Kidney glomerular epithelial cell (primary cell): ENCODE data around the gene GPR61.

Experiments
- DNase-seq: peaks from one replicate; lab custom pipeline; 2025; lab: John Stamatoyannopoulos, UW

The GPR61 gene, protein sequence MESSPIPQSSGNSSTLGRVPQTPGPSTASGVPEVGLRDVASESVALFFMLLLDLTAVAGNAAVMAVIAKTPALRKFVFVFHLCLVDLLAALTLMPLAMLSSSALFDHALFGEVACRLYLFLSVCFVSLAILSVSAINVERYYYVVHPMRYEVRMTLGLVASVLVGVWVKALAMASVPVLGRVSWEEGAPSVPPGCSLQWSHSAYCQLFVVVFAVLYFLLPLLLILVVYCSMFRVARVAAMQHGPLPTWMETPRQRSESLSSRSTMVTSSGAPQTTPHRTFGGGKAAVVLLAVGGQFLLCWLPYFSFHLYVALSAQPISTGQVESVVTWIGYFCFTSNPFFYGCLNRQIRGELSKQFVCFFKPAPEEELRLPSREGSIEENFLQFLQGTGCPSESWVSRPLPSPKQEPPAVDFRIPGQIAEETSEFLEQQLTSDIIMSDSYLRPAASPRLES

DNA sequence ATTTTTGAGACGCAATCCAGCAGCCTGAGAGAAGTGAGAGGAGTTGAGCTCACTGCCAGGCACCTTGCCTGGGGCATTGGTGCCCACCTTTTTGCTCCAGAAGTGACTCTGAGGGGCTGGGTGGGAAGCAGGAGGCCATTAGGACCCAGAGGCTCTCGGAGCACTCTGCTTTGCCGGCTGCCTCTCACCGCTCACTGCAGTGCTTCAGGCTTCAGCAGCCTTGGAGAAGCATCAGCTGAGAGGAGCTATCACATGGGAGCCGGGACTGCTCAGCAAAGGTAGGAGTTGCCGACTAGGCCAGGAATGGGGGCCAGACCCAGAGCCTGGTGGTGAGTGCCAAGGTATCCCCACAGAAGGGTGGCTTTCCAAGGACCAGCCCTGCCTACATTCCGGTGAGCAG is at the start of gene GPR61:
GPR61 (plus strand) TSS at position 197 of the 400 bp plus-strand sequence. CDS start 3,151 bp downstream, outside the sequence.
- DNase-seq: no peak

DNA sequence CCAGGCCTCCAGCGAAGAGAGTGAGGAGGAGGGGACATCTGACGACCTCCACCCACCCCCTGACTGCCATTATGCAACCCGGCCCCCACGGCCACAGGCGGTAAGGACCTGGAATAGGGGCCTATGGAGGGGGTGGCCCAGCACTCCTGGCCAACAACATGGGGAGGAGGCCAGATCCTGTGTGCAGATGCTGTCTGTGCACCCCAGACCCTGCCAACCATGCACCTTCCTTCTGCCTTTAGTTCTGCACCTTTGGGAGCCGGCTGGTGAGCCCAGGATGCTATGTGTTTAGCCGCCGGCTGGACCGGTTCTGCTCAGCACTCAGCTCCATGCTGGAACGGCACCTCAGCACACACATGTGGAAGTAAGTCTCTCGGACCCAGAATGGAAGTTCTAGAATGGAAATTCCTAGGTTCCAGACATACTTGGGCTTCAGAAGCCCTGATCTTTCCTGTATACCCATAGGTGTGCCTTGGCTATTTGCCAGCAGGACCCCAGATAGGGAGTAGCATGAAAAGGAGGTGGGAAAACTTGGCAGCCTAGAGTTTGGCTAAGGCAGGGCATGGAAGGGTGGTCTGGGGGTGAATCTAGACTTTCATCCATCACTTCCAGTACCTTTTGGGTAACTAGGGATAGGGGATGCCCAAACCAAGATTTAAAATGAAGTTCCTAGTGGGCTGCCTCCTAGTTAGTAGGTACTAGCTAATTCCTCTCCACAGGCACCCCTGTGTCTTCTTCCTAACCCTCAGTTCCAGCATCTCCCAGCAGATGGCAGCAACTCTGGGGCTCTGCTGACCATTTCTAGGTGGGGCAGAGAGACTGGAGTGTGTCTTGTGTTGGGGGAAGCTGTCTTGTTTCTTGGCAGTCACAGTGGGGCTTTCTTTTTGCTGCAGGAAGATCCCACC is 49.4 kb upstream of the GPR61 start:
- DNase-seq: peak; percentile 55

DNA sequence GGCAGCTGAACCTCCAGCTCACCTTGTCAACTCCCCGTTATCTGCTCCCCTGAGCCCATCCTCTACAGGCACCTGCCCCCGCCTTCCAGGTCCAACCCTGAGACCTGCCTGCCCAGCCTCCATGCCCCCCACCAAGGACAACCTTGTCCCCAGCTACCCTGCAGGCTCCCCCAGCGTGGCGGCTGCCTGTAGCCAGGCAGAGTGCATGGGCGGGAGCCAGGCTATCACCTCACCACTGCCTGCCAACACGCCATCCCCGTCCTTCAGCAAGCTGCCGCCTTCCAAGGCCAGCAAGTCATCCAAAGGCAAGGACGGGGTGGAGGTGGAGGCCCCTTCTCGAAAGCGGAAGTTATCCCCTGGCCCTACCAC is 48.8 kb upstream of the GPR61 start:
- DNase-seq: no peak

DNA sequence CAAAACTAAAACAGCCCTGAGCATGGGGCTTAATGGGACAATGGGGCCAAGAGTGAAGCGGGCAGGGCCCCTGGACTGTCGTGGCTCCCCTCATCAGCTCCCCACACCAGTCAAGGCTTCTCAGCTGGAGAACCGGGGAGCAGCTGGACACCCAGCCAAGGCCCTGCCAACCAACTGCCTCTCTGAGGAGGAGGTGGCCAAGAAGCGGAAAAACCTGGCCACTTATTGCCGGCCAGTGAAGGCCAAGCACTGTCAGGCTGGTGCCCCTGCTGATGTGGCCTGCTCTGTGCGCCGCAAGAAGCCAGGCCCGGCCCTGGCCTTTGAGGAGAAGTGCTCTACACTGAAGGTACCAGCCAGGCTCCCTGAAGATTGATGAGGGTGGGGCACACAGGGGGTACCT is 48.3 kb upstream of the GPR61 start:
- DNase-seq: no peak

DNA sequence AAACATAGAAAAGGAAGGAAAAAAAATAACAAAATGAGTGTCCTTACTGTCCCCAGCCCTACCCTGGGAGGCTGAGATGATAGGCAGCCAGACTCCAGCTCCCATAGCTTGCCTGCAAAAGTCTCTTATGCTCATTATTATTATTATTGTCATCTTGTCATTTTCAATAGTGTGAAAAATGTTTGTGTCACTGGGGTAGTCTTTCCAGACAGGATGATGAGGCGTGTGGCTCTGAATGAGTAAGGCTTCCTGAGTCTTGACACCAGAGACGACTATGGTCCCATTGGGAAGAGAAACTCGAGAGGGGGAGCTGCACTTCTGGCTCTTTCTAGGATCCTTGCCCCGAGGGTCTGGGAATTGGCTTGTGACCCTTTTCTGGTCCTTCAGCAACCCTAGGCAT is 46.9 kb upstream of the GPR61 start:
- no peak for DNase-seq

DNA sequence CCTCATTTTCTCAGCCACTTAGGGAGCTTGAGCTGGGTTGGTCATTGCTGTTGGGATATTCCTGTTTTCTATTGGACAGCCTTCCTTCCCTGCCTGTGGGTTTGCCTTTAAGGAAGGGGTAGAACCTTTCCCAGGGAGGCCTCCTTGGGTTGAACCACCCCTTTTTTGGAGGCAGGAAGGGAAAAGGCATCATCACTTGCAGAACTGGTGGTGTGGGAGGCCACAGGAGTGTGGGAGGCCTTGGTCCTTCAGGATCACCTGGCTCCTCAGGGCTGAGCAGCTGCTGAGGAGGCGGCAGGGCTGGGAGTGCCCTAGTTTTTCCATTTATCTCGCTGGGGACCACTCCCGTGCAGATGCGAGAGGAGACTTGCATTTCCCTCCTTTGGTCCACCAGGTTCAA is 46.4 kb upstream of the GPR61 start:
- DNase-seq: no peak

DNA sequence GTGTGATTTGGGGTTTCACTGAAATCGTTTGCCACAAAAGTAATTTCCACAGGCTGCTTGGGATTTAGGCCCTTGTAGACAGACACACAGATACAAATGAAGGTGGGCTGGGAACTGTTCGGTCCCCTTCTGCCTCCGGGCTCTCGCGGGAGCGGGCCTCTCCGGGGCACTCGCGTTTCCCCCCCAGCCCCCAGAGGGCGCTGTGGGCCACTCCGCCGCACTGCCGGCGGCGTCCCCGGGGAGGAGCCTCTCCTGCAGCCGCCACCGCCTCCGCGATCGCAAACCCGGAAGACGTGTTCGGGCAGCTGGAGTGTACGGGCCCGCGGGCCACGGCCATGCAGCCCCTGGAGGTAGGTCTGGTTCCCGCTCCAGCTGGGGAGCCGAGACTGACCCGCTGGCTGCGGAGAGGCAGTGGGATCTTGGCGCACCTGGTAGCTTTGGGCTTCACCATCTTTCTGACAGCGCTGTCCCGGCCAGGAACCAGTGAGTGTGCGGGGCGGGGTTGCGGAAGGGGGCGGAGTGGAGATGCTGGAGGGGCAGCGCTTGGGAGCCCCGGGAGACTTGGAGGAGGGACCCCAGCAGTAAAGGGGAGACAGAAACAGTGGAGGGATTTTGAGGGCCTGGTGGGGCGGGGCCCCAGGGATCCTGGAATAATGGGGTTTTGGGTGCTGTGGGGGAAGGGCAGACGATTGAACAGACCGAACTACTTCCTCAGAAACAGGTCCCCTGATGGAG is 45.7 kb upstream of the GPR61 start, which contains the start of gene CYB561D1:
CYB561D1 (plus strand) TSS at position 290 of the 735 bp plus-strand sequence; CDS start at position 336, 46 bp downstream.
- peak; percentile 87 for DNase-seq

DNA sequence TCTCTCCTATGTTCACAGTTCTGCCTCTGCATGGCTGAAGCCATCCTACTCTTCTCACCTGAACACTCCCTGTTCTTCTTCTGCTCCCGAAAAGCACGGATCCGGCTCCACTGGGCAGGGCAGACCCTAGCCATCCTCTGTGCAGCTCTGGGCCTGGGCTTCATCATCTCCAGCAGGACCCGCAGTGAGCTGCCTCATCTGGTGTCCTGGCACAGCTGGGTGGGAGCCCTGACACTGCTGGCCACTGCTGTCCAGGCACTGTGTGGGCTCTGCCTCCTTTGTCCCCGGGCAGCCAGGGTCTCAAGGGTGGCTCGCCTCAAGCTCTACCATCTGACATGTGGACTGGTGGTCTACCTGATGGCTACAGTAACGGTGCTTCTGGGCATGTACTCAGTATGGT is 43.9 kb upstream of the GPR61 start:
- no peak for DNase-seq

DNA sequence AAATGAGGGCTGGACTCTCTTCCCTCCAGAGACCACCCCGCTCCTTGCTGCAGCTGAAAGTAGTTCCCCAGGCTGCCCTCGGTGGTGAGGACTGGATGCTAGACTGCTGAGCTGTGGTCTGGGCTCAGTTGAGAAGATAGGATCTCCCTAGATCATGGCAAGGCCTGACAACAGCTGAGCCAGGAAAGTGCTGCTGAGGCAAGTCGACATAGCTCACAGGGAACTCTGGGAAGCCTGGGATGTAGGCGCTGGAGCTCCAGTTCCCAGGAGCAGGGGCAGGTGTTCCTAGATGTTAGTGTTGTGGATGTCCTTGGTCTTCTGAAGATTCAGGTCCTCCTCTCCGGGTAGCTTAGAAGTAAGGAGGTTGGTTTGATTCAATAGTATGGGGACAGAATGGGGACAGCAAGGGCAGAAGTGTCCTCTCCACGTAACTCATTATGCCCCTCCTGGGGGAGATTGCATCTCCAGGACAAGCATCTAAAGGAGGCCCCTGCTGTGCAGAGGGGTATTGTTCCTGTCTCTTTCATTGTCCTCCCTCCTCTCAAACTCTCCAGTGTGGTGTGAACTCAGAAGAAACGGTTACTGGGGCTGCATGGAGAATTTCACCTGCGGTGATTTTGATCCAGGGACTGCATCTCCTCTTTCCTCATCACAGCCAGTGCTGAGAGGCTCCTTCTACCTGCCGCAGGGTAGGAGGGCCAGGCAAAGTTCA is 42.1 kb upstream of the GPR61 start:
- no peak for DNase-seq

DNA sequence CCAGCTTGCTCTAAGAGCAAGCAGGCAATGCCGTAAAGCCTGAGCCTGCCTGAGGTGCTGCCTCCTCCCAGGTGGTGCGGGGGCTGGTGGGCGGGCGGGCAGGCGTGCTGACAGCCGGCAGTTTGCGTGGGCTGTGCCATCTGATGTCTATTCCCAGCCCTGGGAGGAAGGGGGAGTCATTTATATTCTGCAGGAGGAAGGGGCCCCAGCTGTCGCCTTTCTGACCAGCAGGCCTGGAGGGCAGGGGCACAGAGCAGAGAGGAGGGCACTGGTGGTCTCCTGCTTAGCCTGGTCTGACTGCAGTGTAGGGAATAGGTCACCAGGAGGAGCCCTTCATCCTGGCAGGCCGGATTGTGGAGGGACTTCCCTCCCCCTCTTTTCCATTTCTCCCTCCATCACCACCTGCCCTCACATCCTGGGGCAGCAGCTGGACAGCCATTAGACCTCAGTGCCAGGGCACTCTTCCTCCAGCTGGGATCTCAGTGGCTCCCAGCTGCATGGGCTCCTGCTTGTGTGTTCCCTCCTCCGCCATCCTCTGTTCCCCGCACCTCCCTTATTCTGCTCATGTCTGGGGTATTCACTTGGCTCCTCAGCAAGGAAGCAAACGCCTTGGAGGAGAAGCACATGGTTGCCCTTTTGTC is 41.4 kb upstream of the GPR61 start:
- DNase-seq: no peak

DNA sequence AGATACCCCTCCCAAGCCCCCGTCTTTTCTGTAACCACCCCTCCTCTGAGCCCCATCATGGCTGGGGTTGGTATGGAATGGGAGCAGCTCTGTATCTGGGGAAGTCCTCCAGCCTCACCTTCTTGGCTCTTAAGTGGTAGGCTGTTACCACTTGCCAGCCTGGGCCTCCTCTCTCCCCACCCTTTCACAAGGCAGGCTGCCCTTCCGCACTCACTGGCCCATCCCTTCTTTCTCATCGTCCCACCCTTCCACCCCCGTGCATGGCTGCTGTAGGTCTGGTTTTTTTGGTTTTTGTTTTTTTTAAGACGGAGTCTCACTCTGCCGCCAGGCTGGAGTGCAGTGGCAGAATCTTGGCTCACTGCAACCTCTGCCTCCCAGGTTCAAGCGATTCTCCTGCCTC is 40.6 kb upstream of the GPR61 start:
- no peak for DNase-seq

DNA sequence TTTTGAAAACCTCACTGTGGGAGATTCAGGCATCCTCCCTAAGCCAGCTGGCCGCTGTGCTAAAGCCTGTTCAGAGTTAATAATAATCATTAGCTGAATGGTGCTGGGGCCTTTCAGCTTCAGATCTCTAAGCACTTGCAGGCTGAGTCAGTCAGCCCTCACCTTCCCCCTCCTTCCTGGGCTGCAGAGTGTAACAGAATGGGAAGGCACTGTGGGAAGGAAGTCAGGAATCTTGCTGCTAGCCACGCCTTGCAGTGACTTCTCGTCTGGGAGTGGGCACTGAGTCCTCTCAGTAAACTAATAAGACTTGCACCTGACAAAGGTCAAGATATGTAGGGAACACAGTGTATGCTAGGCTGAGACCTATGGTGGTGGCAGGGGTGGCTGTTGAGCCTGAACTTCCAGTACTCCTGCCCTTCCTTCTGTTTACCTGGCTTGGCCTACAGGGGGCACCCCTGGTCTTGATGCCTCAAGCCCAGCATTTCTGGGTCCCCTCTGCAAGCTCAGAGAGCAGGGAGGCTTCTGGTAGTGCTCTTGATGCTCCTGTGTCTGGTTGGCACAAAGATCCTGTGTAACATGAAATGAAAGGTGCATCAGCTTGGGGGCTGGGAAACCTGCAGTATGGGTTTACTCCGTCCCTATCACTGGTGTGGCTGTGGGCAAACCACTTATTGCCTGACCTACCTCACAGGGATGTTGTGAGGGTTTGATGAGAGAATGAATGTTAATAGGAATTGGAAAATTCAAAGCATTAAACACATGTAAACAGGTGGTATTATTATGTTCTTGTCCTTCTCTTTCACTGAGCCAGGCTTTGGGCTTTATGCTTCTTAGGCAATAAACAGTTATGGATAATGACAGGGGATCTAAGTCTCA is 39.8 kb upstream of the GPR61 start:
- peak; percentile 87 for DNase-seq

DNA sequence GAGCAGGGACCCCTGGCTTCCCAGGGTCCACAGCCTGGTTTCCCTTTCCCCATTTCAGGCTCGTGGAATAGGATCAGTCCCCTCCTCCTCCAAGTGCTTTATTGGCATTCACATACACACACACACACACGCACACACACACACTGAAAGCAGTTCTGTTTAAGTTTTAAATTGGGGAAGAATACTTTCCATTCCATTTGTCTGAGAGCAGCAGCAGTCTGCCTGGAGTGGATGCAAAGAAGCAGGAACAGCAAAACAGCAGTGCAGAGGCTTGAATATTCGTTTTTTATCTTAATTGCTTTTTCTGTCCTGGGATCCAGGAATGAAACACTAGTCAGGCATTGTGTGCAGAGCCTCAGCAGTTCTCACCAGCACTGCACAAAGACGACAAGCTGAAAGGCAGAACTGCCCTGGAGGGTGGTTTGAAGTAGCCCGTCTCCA is 38.7 kb upstream of the GPR61 start:
- DNase-seq: no peak

DNA sequence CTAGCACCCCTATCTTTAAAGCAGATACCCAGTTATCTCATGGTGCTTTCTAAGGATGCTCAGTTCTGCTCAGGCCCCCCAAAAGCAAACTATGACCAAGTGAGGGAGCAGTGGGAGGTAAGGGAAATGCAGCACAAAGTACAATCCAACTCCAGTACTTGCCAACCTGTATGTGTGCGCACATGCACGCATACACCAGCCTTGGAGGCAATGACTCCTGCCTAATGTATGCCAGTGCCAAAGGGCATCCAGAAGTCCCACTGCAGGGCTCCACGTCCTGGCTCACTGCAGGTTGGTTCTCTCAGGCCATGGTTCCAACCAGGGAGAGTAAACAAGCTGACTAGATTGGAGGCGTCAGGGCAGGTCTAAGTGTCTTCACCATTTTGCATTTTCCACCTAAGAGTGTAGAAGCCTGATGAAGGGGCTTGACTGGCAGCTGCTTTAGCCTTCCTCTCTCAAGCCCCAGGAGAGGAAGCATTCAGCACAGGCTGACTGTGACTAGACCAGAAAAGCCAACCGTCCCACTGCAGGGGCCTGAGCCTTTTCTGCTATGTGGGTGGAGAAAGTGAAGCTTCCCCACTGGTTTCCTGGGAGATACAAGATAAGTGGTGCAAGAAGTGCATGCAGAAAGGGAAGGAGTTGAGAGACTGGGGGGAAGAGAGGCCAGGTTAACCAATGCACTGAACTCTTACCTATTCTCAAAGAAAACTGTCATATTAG is 37.9 kb upstream of the GPR61 start:
- no peak for DNase-seq

DNA sequence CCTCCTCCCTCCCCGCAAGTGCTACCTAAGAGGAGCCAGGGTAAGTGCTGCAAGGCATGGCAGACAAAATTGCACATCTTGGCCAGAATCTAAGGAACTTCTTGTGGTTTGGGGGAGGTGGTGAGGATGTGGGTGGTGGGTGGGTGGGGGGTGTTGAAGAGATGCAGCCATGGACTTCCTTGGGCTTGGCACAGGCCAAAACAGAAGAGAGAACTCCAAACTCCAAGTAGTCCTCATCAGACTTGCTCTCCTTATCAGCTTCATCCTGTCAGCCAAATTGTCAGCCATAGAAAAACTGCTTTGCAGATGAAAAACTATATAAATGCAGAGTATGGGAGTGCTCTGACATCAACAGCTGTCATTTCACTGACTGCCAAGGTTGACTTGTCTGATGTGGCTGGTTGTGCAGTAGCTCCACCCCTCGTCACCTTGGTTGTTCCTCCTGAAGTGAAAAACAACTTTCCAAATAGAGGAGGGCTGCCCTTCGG is 37.3 kb upstream of the GPR61 start:
- DNase-seq: no peak

DNA sequence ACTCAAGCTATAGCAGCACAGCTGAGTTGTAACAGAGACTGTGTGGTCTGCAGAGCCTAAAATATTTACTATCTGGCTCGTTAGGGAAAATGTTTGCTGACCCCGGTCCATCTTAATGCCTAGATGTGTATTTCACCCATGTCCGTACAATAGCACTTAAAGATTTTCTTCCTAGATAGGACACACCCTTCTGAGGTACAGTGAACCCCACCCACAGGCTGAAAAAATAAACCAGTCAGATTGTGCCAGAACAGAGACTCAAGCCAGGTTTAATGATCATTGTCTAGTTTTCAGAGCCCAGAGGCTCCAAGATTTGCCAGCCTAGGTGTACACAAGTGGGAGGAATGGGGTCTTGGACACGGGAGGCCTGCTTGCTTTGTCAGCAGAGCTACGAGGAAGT is 35.7 kb upstream of the GPR61 start:
- DNase-seq: no peak

DNA sequence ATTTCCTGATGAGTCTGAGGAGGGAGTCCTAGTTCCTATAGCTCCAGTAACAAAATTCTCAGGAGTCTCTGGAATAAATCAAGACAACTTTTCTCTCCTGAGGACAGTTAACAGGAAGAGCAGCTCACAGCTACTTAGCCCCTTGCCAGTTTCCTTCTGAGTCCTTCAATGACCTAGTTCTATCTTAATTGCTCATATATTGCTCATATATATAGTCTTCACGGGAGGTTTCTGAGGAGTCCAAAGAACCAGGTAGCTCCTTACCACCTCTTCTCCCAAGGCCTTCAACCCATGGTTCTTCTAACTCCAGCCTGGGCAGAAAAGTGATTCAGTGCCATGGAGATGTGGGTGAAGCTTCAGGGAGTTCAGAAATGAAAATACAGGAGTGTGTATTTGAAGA is 34.7 kb upstream of the GPR61 start:
- DNase-seq: no peak

DNA sequence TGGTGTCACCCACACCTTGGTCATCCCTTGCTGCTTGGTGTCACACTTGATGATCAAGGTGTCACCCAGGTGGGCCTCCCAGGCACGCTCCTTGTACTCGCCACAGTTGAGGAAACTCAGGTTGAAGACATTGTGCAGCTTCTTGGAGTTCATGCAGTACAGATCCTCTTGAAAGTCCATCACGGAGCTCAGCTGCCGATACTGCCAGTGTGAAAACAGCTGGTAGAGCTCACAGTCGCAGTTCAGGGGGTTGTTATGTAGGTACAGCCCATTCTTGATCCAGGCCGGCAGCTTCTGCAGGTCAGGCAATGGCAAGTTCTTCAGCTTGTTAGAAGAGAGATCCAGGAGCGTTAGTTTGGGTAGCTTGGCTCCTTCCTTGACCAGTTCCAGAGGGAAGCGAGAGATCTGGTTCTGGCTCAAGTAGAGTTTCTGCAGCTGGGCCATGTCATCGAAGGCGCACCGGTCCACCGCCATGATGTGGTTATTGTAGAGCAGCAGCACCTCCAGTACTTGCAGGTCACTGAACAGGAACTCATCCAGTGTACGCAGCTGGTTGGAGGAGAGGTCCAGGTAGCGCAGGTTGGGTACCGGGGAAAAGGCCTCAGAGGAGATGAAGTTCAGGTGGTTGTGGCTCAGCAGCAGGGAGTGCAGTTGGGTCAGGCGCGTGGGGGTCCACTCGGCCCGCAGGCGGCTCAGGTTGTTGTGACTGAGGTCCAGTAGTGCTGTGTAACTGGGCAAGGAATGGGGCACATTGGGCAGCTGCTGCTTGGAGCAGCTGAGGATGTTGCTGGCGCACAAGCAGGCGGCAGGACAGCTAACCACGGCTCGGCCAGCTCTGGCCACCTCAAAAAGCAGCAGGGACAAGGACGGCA is 31.4 kb upstream of the GPR61 start:
- no peak for DNase-seq
